ENCODE data around the gene PLSCR2.

The PLSCR2 gene

GRCh38 chr3:146396792-146397191, 72.6 kb downstream of the PLSCR2 start:
- DNase-seq (ENCODE audit: insufficient read length, low spot score), result no peak
- no peak for FAIRE-seq
- TF ChIP-seq CTCF (IDR thresholded peaks at IDR 0.05; ENCODE audit: insufficient read depth, missing control alignments), result no peak

DNA sequence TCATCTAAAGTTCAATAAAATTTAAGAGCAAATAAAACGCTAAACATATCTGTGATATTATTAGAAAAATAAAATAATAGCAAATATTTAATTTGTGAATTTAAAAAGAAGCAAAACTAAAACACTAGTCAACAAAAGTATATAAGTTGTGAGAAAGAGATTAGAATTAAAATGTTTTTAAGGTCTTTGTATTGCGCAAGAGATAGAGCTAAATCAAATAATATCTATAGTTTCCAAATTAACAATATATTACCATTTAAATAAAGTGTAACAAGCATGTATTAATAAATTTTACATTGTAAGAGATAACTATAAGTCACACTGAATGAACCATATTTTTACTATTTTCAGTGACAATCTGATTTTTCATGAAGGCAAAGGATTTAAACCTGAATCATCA, 74.2 kb downstream of the PLSCR2 start:
- TF ChIP-seq CTCF (IDR thresholded peaks at IDR 0.05; ENCODE audit: insufficient read depth, missing control alignments), result no peak
- FAIRE-seq (no peak), DNase-seq (ENCODE audit: insufficient read length, low spot score) (no peak)

- DNase-seq (ENCODE audit: insufficient read length, low spot score), result no peak
- TF ChIP-seq CTCF (IDR thresholded peaks at IDR 0.05; ENCODE audit: insufficient read depth, missing control alignments), result no peak
- FAIRE-seq, result no peak
Observed at GRCh38 chr3:146390957-146391356, 78.4 kb downstream of the PLSCR2 start.

DNA sequence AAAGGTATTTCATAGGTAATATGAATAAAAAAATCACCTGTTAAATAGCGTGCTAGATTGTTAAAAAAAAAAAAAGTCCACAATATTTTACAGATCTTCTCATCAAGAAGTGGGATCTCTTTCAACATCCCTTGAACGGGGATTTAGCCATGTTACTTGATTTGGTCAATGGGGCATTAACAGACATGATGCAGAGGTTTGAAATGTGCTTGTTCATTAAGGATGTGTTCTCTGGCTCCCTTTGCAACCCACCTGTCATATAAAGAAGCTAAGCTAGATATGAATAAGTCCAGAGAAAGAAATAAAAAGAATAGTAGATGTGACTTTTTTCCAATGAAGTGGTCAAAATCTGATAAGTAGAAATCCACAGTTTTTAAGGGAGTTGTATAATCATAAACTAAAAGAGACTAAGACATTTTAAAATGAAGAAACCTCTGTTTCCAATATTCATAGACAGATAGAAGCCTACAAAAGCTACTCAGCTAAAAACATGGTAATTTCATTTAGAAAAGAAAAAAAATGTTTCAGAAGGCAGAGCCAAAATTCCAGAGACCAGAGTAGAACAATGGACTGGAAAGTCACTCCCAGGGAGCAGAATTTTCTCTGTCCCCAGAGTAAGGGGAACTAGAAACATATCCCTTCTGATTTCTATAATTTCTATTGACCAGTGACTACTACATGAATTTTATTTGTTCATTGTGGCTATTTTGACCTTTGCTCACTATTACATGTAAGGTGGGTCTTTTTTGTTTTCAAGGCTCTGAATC, 79.2 kb downstream of the PLSCR2 start:
- no peak for TF ChIP-seq CTCF (IDR thresholded peaks at IDR 0.05; ENCODE audit: insufficient read depth, missing control alignments)
- no peak for DNase-seq (ENCODE audit: insufficient read length, low spot score)
- FAIRE-seq, result no peak

GRCh38 chr3:146387566-146387965, 81.8 kb downstream of the PLSCR2 start:
- FAIRE-seq, result no peak
- no peak for DNase-seq (ENCODE audit: insufficient read length, low spot score)
- no peak for TF ChIP-seq CTCF (IDR thresholded peaks at IDR 0.05; ENCODE audit: insufficient read depth, missing control alignments)

DNA sequence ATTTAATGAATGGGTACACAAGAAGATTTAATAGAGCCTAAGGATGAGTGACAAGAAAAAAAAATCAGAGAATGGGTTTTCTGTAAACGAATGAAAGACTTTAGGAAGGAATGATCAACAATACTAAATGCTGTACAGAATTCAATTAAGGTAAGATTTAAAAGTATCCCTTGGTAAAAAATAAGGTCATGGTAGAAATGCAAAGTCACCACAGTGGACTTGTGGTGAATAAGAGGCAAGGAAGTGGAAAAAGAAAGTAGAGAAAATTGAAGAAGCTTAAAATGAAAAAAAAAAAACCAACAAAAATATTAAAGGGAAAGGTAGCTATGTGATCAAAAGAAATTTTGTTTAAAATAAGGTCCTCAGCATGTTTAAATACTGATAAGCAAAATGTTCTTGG, 82.4 kb downstream of the PLSCR2 start:
- TF ChIP-seq CTCF (IDR thresholded peaks at IDR 0.05; ENCODE audit: insufficient read depth, missing control alignments), result no peak
- FAIRE-seq (no peak), DNase-seq (ENCODE audit: insufficient read length, low spot score) (no peak)

DNA sequence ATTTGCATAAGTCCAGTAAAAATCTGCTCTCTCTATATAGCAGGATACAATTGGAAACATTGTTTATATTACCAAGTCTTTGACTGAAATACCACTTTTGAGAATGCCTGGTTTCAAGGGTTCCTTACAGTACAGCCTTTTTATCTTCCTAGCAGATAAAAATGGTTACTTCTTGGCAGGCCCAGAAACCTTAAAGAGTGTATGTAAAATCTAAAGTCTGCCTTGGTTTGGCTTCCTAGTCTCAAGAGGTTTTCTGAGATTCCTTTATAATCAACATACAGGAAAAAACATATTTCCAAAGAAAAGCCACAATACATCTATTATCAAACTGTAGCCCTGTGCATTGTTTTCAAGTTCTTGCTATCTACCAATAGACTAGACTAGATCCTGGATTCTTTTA, 84.6 kb downstream of the PLSCR2 start:
- FAIRE-seq, result no peak

More for the DNA sequence above, 84.6 kb downstream of the PLSCR2 start:
- no peak for TF ChIP-seq CTCF (IDR thresholded peaks at IDR 0.05; ENCODE audit: insufficient read depth, missing control alignments)
- no peak for DNase-seq (ENCODE audit: insufficient read length, low spot score)

Measured in D721Med (cell line).